ENCODE data around the gene SEMA4D.

The SEMA4D gene

GRCh38 chr9:89527084-89527483 is 29.2 kb upstream of the SEMA4D start:
- DNase-seq = no peak

GRCh38 chr9:89526667-89527066 is 28.8 kb upstream of the SEMA4D start:
- no peak for DNase-seq

GRCh38 chr9:89525446-89526374 is 27.8 kb upstream of the SEMA4D start:
- DNase-seq = no peak

- DNase-seq = no peak
Measured at GRCh38 chr9:89524963-89525362, 27.1 kb upstream of the SEMA4D start.

- no peak for DNase-seq
Measured at GRCh38 chr9:89523948-89524347, 26.0 kb upstream of the SEMA4D start.

- no peak for DNase-seq
Measured at GRCh38 chr9:89522959-89523285, 25.0 kb upstream of the SEMA4D start.

- DNase-seq = no peak
Measured at GRCh38 chr9:89522261-89522958, 24.5 kb upstream of the SEMA4D start.

GRCh38 chr9:89519366-89519805 is 21.5 kb upstream of the SEMA4D start:
- no peak for DNase-seq

GRCh38 chr9:89518466-89519365 is 20.8 kb upstream of the SEMA4D start:
- no peak for DNase-seq

- no peak for DNase-seq
Measured at GRCh38 chr9:89515416-89515815, 17.5 kb upstream of the SEMA4D start.

GRCh38 chr9:89514956-89515355 is 17.0 kb upstream of the SEMA4D start:
- no peak for DNase-seq

GRCh38 chr9:89514337-89514736 is 16.4 kb upstream of the SEMA4D start:
- DNase-seq = no peak

GRCh38 chr9:89513837-89514236 is 15.9 kb upstream of the SEMA4D start:
- DNase-seq = no peak

GRCh38 chr9:89512382-89512781 is 14.5 kb upstream of the SEMA4D start:
- DNase-seq = no peak

GRCh38 chr9:89508951-89509615 is 11.2 kb upstream of the SEMA4D start:
- DNase-seq = no peak

- peak; percentile 5 for DNase-seq
Measured at GRCh38 chr9:89505911-89506310, 8.0 kb upstream of the SEMA4D start.

- no peak for DNase-seq
Measured at GRCh38 chr9:89505048-89505447, 7.1 kb upstream of the SEMA4D start.

GRCh38 chr9:89502671-89503070 is 4.8 kb upstream of the SEMA4D start:
- DNase-seq = no peak

- DNase-seq = no peak
Measured at GRCh38 chr9:89502038-89502601, 4.2 kb upstream of the SEMA4D start.

- DNase-seq = no peak
Measured at GRCh38 chr9:89501311-89501898, 3.5 kb upstream of the SEMA4D start.

GRCh38 chr9:89500008-89500407 is 2.1 kb upstream of the SEMA4D start:
- no peak for DNase-seq

Measured in NCI-H748 treated with DMSO at 0.1 percent for 48 hours (cell line).